Measurements from ENCODE around the gene TMEM150C.
A peak's percentile ranks its signal among the peaks of the same experiment; 100 is the strongest.
"Not testable (repeated sequence)": the region's sequence is repeated elsewhere in the genome, so short reads cannot be mapped to it uniquely, and the experiment has no call there.

TMEM150C gene

GRCh38 chr4:82479562-82479961, 82.2 kb downstream of the TMEM150C start:
- DNase-seq (ENCODE audit: low read depth in 2 of 2, low spot score in 1 of 2) = no peak

GRCh38 chr4:82477469-82477868, 84.3 kb downstream of the TMEM150C start:
- not testable (repeated sequence) for DNase-seq (ENCODE audit: low read depth in 2 of 2, low spot score in 1 of 2)

- DNase-seq (ENCODE audit: low read depth in 2 of 2, low spot score in 1 of 2) = not testable (repeated sequence)
These were observed 85.9 kb downstream of the TMEM150C start for GRCh38 chr4:82475931-82476330.

- no peak for DNase-seq (ENCODE audit: low read depth in 2 of 2, low spot score in 1 of 2)
These were observed 88.1 kb downstream of the TMEM150C start for GRCh38 chr4:82473621-82474164.

- DNase-seq (ENCODE audit: low read depth in 2 of 2, low spot score in 1 of 2) = not testable (repeated sequence)
These were observed 88.7 kb downstream of the TMEM150C start for GRCh38 chr4:82473080-82473479.

GRCh38 chr4:82469791-82470345, 91.9 kb downstream of the TMEM150C start:
- DNase-seq (ENCODE audit: low read depth in 2 of 2, low spot score in 1 of 2) = no peak

GRCh38 chr4:82467471-82467870, 94.3 kb downstream of the TMEM150C start:
- DNase-seq (ENCODE audit: low read depth in 2 of 2, low spot score in 1 of 2) = no peak

DNA sequence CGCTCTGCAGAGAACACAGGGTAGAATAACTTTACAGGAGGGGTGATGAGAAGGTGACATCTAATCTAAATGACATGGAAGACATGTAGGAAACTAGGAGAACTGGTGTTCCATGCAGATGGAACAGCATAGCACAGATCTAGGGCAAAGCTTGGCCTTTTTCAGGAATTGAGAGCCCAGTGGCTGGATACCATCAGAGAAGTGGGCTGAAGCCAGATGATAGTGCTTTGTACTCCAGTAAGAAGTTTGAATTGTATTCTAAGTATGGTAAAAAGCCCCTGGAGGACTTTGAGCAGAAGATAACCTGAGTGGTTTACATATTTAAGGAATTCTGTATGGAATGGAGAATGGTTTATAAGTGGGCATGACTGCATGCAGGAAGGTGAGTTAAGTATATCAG, 98.6 kb downstream of the TMEM150C start:
- DNase-seq (ENCODE audit: low read depth in 2 of 2, low spot score in 1 of 2) = no peak

DNA sequence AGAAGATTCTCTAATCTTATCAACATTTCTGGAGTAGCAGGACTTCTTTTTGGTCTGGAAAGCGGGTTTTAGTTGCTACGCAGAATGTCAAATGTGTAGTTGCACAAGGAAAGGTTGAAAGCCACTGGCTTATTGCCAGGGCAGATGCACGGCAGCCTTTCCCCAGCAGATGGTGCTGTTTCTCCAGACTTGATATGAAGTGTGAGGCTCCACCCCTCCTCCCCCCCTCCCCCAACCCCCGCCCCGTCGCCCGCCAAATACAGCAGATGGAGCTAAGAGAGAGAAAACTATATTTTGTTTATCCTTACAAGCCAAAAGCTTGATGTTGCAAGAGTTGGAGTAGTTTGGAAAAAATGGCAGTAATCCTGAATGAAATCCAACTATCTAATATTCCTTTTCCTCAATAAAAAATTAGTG, 99.4 kb downstream of the TMEM150C start:
- peak; percentile 57 to 66 for DNase-seq (ENCODE audit: low read depth in 2 of 2, low spot score in 1 of 2)

GRCh38 chr4:82461710-82462109, 100.1 kb downstream of the TMEM150C start:
- DNase-seq (ENCODE audit: low read depth in 2 of 2, low spot score in 1 of 2) = no peak

DNA sequence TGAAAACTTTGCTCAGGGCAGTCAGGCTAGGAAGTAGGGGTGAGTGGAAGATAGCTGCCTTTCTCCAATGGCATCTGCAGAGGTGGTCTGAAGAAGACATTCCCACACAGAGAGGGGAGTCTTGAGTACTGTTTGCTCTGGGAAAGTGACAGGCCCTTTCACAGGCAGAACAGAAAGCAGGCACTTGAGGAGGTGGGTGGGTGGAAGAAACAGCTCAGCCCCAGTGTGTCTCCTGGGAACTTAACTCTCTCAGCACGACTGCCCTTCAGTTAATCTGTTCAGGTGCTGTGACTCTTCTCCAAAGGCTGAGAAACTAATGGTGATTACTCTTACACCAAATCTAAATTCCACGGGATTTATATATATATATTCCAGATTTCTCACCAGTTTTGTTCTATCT, 103.1 kb downstream of the TMEM150C start:
- DNase-seq (ENCODE audit: low read depth in 2 of 2, low spot score in 1 of 2) = no peak

DNA sequence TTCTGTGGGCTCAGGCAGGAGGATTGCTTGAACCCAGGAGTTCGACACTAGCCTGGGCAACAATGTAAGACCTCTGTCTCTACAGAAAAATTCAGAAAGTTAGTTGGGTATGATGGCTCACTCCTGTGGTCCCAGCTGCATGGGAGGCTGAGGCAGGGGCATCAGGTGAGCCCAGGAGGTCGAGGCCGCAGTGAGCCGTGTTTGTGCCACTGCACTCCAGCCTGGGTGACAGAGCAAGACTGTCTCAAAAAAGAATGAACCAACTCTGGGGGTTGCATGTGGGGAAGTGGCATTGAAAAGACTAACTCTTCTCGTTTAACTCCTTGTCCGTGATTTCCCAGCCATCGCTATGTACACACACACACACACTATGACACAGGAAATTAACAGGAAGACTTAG, 104.5 kb downstream of the TMEM150C start:
- no peak for DNase-seq (ENCODE audit: low read depth in 2 of 2, low spot score in 1 of 2)

- DNase-seq (ENCODE audit: low read depth in 2 of 2, low spot score in 1 of 2) = no peak
These were observed 109.8 kb downstream of the TMEM150C start for GRCh38 chr4:82452026-82452425.

DNA sequence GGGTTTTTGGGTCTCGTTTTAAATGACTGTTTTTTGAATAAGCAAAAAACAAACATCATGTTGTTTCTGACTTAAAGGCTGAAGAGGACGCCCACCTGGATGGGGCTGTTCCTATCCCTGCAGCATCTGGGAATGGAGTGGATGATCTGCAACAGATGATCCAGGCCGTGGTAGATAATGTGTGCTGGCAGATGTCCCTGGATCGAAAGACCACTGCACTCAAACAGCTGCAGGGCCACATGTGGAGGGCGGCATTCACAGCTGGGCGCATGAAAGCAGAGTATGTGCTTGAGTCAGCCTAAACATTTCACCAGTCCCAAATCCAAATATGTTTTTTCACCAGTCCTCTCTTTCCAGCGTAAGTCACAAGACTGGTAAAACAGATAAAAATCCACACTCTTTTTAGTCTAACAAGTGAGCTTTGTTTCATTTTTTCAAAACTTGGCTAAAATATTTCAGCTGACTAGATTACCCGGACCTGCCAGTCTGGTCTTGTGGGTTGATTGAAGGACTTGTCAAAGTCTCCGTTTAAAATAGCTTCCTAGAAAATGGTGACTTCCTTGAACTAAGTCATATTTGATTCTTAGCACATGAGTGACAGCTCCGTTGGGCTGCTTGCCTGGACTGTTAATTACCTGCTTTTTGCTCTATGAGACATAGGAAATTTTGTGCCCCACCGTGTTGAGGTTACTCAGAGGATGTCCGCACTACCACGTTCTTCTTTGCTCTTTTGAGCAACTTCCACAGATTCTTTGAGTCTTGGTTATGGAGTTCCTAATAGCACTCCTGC, 110.6 kb downstream of the TMEM150C start:
- no peak for DNase-seq (ENCODE audit: low read depth in 2 of 2, low spot score in 1 of 2)

- no peak for DNase-seq (ENCODE audit: low read depth in 2 of 2, low spot score in 1 of 2)
These were observed 113.9 kb downstream of the TMEM150C start for GRCh38 chr4:82447886-82448285.

GRCh38 chr4:82439088-82439487, 122.7 kb downstream of the TMEM150C start:
- no peak for DNase-seq (ENCODE audit: low read depth in 2 of 2, low spot score in 1 of 2)

DNA sequence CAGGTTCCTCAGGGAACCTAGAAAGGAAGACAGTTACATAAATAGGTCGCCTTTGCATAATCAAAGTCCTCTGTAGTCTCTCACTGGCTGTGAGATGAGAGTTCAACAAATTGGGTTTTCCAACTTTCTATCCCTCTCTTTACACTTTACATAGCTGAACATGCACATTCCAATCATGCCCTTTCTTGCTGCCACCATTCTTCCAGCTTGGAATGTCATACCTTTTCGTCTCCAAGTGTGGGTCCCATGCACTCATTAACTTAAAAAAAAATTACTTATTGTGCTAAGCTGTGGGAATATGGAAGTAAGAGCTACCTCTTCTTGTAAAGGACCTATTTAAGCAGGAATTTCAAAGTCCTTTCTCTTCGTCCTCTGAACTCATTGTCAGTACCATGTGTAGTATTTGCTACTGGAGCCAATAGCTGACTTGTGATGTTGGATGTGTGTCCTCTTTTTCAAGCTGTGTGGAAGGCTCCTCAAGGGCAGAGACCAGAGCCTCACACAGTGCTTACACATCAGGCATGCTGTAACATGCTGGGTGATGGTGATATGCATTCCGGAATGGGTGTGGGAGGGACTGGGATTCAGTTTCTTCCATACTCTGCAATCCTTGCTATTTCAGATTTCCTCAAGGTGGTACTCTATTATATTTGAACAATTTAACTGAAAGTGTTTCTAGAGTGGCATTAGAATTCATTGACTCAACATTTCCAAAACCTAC, 124.3 kb downstream of the TMEM150C start:
- DNase-seq (ENCODE audit: low read depth in 2 of 2, low spot score in 1 of 2) = no peak

DNA sequence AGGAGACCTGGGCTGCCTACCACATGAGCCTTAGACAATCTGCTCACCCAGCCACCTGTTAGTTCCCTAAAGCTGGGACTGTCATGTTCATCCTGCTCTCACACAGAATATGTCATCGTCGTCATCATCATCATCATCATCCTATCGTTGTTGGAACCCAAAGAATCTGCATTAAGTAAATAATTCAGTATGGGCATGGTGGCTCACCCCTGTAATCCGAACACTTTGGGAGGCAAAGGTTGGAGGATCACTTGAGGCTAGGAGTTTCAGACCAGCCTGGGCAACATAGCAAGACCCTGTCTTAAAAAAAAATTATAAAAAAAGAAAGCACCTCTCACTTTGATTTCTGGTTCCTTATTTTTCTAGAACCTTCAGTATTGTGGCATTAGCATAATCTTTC, 125.0 kb downstream of the TMEM150C start:
- DNase-seq (ENCODE audit: low read depth in 2 of 2, low spot score in 1 of 2) = no peak

- no peak for DNase-seq (ENCODE audit: low read depth in 2 of 2, low spot score in 1 of 2)
These were observed 125.7 kb downstream of the TMEM150C start for GRCh38 chr4:82436130-82436529.

DNA sequence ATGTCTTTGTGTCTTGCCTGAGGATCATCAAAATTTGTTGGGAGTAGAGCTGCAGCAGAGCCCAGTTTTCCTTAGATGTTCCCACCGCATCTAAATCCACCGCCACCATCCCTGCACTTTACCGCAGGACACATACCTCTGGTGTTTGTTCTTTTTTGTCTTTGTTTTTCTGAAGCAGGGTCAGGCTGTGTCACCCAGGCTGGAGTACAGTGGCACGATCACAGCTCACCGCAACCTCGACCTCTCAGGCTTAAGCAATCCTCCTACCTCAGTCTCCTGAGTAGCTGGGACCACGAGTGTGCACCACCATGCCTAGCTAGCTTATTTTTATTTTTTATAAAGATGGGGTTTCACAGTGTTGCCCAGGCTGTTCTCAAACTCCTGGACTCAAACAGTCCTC, 126.8 kb downstream of the TMEM150C start:
- no peak for DNase-seq (ENCODE audit: low read depth in 2 of 2, low spot score in 1 of 2)

DNA sequence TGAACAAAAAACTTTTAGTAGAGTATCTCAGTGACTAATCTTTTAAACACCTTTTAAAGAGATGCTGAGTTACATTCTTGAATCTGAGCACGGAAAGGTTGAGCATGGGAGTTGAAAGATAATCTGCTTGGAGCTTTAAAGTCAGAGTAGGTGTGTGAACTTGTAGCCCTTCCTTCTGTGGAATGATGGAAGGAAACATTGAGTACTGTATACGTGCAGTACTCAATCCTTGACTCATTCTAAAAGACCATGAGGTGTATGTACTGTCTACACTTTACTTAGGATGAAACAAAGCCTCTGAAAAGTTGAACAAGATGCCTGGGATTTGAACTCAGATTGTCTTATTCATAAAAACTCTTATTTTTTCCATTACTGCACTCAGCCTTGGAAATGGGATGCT, 128.0 kb downstream of the TMEM150C start:
- DNase-seq (ENCODE audit: low read depth in 2 of 2, low spot score in 1 of 2) = no peak
